T-helper 9 cell (primary cell): ENCODE data around the gene RIPK3.

Source experiments
- DNase-seq: peaks from one replicate; pipeline ENCODE4 v3.0.0-alpha.2; 2020

Gene RIPK3

DNA sequence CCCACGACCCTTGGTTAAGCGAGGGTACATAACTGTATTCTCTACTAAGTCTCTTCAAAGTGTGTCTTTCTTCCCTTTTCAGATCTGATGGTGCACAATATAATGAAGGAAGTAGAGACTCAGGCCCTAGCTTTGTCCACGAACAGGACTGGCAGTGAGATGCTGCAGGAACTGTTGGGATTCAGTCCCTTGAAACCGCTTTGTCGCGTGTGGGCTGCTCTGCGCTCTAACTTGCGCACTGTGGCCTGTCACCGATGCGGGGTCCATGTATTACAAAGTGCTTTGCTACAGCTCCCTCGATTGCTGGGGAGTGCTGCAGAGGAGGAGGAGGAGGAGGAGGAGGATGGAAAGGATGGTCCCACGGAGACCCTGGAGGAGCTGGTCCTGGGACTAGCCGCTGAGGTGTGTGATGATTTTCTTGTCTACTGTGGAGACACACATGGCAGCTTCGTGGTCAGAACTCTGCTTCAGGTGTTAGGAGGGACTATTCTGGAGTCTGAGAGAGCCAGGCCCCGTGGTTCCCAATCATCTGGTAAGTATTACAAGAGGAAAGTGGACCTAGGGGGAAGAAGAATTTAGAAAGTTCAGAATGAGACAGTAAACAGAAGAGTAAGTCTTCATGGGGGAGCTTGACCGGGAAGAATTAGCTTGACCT lies 39.3 kb downstream of the RIPK3 start:
- DNase-seq: no peak

DNA sequence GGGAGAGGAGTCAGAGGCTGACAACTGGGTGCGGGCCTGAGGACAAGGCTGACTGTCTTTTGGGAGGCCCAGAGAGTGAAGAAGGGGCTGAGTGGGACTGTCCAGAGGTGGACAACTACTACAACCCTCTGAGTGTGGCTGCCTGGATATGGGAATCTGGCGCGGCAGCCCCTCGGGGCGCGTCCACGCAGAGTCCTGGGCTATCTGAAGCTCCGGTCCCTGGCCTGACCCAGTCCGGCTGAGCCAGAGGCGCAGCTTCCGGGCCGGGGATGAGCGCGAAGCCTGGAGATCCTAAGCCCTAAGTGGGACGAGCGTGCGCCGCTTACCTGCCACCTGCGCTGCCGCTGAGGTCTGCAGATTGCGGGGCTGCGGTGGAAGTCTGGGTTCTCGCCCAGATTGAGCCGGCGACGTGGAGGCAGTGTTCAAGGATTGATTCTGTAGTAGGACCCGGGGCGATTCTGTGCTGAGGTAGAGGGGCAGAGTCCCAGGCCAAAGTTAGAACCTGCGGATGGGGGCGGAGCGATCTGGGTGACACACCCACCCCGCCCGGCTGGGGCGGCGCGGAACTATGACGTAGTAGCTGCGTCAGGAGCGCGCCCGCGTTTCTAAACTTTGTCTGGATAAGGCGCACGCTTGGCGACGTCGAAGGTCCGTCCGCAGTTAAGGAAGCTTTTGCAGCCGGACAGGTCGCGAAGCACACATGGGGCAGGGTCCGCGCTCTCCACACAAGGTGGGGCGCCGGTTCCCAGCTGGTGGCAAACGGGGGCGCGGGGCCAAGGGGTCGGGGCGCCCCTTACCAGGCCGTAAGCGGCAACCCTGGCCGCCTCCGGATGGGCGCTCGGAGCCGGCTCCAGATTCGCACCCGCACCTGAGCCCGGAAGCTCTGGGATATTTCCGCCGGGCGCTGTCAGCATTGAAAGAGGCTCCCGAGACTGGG lies 40.3 kb downstream of the RIPK3 start, which contains the start of the genes DHRS1 and NOP9:
TSS of gene DHRS1 (minus strand) at position 526 of the 937 bp plus-strand sequence. CDS start 674 bp downstream, outside the sequence.
TSS of gene NOP9 (plus strand) at position 596 of the 937 bp plus-strand sequence. CDS start at position 701, 105 bp downstream.
- DNase-seq: peak; percentile 95

DNA sequence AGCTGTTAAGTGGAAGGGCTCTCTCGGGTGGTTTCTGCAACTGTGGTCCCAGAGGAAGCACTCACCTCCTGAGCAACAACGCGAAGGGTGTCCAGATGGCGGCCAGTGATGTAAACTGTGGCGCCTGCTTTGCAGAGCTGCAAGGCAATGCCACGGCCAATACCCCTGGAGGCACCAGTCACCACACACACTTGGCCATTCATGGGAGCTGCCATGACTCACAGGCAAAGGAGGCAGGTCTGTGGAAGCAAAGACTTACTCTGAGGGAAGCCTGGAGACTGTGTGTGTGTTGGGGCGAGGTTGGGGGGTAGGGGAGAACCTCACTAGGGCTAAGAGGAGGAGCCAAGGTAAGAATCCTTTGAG lies 40.9 kb downstream of the RIPK3 start:
- no peak for DNase-seq

DNA sequence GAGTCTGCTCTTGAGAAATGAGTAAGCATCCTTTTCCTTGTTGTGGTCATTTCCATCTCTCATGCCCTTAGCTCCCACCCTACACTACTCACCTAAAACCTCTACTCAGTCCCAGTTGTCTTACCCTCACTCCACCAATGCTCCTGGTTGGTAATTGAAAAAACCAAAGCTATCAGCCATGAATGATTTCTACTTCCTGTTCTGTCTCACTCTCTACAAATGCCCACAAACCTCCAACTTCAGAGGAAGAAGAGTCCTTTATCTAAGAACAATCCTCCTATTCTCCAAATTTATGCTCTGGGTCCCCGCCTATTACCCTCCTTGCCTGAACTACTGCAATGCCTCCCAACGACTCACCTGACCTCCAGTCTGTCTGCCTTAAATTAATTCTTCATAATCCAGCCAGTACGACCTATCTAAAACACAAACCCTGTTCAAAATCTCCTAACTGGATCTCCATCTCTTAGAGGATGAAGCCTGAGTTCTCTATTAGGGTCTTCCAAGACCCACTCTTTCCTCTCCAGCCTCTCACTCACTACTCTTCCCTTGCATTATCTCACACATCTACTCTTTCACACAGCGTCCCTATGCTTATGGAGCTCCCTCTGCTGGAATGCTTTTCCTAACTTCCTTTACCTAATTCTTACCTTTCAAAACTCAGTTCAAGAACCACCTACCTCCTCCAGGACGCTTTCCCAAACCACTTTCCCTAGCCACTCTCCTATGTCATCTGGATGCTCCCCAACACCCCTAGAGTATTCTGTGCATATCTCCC lies 42.4 kb downstream of the RIPK3 start:
- no peak for DNase-seq

DNA sequence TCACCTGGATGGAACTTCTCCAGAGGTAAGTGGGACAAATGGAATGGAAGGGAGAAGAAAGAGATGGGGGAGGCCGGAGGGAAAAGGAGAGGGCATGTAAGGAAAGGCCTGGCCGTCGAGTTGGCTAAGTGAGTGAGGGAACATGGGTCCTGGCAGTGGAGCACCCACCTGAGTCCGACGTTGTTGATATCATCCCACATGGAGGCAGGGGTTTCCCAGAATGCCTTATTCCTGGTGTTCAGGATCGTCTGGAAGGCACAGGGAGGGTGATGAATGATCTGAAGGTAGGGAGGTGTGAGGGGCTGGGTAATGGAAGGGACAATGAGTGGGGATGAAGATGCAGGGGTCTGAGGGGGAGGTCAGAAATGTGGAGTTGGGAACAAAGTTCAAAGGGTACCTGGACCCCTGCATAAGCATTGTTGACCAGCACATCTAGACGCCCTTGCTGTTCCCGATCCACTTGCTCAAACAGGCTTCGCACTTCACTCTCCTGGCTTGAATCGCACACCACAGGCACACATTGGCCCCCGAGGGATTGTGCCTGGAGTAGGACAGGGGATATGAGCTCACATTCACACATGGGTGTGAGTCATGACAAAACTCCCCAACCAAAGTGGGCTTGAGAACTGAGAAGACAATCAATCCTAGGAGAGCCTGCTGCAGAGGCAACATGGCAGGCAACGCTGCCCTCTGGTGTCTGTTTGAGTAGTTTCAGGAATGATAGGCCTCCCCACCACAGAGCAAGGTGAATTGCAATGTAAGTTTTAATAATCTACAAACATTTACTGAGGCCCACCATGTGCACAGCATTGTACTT lies 43.2 kb downstream of the RIPK3 start:
- peak; percentile 52 for DNase-seq

DNA sequence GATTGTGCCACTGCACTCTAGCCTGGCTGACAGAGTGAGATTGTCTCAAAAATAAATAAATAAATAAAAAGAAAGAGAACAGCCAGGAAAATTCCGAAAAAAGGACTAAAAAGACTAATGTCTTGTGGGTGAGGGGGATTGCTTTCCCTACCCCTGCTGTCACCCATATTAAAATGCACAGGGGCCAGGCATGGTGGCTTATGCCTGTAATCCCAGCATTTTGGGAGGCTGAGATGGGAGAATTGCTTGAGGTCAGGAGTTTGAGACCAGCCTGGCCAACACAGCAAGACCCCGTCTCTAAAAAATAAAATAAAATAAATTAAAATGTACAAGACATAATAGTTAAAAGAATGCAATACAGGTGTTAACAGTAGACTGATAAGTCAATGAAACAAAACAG lies 46.3 kb downstream of the RIPK3 start:
- DNase-seq: no peak

DNA sequence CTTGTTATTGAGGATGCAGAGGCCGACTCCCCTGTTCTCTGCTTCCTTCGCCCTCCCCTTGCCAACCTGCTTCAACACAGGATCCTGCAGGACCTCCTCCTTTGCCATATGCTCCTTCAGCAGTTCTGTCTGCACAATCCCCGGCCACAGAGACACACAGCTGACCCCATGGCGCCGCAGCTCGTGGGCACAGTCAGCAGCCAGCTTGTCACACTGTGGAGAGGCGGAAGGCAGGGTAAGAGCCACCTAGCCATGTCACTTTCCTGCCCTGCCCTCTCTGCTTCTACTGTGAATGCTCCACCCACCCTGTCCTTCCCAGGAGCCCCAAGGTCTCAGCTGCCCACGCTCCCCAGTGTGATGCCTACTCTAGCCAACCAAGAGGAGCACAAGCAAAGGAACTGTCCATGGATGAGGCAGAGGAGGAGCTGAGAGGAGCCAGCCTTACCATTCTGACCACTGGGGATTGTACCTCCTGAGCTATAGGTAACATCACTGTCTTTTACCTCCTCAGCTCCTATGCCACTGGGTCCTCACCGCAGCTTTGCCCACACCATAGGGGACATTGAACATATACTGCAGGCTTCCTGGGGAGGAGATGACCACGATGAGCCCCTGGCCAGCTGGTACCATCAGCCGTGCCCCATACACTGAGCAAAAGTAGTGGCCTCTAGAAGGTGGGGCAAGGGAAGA lies 47.5 kb downstream of the RIPK3 start:
- DNase-seq: no peak

DNA sequence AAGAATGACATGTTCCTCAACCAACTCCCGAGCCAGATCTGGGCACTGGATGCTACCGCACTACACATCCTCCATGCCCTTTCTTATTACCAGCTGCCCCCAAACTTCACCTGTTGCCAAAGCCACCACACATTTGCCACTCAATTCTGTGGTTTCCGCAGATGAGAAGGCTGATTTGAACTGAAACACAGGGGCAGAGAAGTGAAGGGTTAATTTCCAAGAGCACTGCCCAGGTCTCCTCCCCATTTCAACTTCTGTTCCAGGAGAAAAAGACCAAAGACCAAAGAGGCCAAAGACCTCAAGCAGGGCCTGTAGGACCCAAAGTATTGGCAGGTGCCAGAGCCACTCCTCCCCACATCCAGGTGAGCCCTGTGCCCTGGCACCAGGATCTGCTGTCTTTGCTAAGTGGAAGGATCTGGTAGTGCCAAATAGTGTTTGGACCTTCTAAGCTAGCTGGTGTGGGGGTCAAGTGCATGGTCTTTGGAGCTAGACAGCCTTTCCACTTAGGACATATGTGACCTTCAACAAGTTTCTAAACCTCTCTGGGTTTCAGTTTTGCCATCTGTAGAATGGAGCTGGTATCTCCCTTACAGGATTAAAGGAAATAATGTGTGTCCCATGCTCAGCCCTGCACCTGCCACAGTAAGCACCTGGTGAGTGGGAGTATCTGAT lies 48.2 kb downstream of the RIPK3 start:
- DNase-seq: no peak

DNA sequence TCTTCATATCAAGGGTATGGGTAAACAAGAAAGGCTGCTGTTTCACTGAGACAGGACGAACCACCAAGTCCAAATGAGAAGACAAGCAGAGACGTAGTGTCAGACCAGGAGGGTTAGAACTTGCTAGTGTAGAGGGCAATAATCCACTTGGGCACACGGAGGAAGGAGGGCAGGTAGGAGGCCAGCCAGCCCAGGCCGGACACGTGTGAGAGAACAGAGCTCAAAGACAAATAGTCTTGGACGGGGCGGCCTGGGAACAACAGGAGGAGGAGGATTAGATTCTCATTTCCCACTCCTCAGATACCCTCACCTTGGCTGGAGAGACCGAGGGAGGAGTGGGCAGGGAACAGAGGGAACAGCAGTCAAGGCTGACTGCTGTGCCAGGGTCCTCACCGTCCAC lies 49.0 kb downstream of the RIPK3 start:
- DNase-seq: no peak

DNA sequence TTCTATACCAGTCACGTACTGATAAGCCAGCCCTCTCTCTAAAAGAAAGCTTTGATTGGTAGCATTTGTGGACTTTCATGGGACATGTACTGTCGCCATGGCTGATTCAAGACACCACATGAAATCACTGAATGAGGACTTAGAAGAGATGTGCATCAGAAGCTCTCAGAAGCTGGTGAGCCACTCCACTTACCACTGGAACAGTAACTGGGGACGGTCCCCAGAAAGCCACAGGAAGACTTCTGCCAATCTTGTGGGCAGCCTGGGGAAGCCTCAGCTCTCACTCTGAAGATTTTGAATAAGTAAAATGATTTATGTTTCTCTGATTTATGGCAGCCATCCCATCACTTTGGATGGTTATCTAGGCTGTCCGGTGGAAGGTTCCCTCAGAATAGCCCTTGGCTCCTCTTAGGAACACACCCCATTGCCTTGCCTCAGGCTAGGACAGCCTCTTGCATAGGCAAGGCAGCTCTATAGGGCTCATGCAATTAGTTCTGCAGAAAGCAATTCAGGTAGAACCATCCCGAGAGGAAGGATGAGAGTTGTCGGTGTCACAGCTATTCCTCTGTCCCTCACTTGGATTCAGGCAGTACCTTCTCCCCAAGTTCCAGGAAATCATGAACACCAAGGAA lies 50.0 kb downstream of the RIPK3 start:
- no peak for DNase-seq

DNA sequence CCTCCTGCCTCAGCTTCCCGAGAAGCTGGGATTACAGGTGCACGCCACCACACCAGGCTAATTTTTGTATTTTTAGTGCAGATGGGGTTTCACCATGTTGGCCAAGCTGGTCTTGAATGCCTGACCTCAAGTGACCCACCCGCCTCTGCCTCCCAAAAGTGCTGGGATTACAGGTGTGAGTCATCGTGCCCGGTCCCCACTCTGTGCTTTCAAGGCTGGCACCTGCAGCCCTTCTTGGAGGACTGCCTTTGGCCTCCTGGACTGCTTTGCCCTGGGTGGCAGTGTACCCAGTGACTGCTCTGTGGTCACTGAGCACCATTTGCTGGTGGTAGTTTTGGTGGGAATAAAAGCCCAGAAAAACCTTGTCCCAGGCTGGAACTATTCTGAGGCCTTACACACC lies 52.8 kb downstream of the RIPK3 start:
- DNase-seq: no peak
